ENCODE results near the gene NYAP2.

The NYAP2 gene

DNA sequence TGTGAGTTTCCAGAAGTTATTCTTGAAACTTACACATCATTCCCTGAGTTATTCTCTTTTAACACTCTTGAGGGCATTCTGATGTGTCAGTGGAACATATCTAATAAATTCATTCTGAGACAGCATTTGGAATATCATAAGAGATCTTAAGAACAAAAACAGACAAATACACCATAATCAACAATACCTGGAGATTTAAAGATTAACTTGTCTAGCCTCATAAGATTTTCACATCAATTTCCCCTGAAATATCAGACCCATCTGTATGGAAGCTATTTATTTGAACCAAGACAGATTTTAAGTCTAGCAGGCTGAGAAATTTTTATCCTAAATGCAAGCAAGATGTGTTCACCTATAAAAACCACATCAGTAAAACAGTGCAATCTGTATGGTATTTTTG is 181.6 kb downstream of the NYAP2 start:
- Histone ChIP-seq H3K27me3 (ENCODE audit: insufficient read depth, low read depth, severe bottlenecking) (no peaks in the 10 kb centered on the region), H3K9me3 (ENCODE audit: severe bottlenecking) (no peaks in the 10 kb centered on the region), H3K36me3 (no peaks in the 10 kb centered on the region), H3K4me3 (ENCODE audit: low read depth, low read length) (no peak overlapping the region), H3K27ac (no peak overlapping the region)
- no peak for DNase-seq
- TF ChIP-seq, protein P1, sequence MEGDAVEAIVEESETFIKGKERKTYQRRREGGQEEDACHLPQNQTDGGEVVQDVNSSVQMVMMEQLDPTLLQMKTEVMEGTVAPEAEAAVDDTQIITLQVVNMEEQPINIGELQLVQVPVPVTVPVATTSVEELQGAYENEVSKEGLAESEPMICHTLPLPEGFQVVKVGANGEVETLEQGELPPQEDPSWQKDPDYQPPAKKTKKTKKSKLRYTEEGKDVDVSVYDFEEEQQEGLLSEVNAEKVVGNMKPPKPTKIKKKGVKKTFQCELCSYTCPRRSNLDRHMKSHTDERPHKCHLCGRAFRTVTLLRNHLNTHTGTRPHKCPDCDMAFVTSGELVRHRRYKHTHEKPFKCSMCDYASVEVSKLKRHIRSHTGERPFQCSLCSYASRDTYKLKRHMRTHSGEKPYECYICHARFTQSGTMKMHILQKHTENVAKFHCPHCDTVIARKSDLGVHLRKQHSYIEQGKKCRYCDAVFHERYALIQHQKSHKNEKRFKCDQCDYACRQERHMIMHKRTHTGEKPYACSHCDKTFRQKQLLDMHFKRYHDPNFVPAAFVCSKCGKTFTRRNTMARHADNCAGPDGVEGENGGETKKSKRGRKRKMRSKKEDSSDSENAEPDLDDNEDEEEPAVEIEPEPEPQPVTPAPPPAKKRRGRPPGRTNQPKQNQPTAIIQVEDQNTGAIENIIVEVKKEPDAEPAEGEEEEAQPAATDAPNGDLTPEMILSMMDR (IDR thresholded peaks at IDR 0.05; ENCODE audit: low read depth, low read length): no peak

DNA sequence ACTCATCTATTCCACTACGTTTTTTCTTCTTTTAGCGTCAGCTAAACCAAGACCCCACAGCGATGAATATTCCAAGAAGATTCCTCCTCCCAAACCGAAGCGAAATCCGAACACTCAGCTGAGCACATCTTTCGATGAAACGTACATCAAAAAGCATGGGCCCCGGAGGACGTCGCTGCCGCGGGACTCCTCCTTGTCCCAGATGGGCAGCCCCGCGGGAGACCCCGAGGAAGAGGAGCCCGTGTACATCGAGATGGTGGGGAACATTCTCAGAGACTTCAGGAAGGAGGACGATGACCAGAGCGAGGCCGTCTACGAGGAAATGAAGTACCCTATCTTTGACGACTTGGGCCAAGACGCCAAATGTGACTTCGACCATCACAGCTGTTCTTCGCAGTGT is 182.4 kb downstream of the NYAP2 start:
- TF ChIP-seq, protein P1 (IDR thresholded peaks at IDR 0.05; ENCODE audit: low read depth, low read length): no peak
- no peaks in the 10 kb centered on the region for H3K9me3 ChIP-seq (ENCODE audit: severe bottlenecking)
- no peaks in the 10 kb centered on the region for H3K27me3 ChIP-seq (ENCODE audit: insufficient read depth, low read depth, severe bottlenecking)
- H3K4me3 ChIP-seq (ENCODE audit: low read depth, low read length): no peak overlapping the region
- no peak for DNase-seq
- no peak overlapping the region for H3K27ac ChIP-seq
- H3K36me3 ChIP-seq: no peaks in the 10 kb centered on the region

DNA sequence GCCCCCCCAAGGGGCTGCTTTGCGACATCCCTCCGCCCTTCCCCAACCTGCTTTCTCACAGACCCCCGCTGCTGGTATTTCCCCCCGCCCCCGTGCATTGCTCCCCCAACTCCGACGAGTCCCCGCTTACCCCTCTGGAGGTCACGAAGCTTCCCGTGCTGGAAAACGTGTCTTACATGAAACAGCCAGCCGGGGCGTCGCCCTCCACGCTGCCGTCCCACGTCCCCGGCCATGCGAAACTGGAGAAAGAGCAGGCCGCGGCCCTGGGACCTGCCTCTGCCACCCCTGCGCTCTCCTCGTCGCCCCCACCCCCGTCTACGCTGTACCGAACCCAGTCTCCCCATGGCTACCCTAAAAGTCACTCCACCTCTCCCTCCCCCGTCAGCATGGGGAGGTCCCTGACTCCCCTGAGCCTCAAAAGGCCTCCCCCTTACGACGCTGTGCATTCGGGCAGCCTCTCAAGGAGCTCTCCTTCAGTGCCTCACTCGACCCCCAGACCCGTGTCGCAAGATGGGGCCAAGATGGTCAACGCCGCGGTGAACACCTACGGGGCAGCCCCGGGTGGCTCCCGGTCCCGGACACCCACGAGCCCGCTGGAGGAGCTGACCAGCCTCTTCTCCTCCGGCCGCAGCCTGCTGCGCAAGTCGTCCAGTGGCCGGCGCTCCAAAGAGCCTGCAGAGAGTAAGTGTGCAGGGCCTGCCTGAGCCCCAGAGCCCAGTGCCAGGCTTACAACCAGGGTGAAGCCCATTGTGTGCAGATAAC is 183.0 kb downstream of the NYAP2 start:
- TF ChIP-seq, protein P1 (IDR thresholded peaks at IDR 0.05; ENCODE audit: low read depth, low read length): no peak
- Histone ChIP-seq H3K27me3 (ENCODE audit: insufficient read depth, low read depth, severe bottlenecking) (no peaks in the 10 kb centered on the region), H3K9me3 (ENCODE audit: severe bottlenecking) (no peaks in the 10 kb centered on the region), H3K4me3 (ENCODE audit: low read depth, low read length) (no peak overlapping the region), H3K36me3 (no peaks in the 10 kb centered on the region), H3K27ac (no peak overlapping the region)
- no peak for DNase-seq

DNA sequence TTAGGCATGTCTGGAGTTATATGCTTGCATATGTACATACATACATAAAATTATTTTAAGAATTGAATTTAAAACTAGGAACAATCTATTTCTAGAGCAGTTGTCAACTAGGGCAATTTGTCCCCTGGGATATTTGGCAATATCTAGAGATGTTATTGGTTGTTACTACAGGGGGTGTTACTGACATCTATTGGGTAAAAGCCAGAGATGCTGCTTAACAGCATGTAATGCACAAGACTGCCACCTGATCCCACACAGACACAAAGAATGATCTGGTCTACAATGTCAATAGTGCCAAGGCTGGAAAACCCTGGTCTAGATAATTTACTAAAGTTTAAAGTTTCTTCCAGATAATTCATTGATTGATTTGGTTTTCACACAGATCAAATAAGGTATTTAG is 185.3 kb downstream of the NYAP2 start:
- TF ChIP-seq, protein P1 (IDR thresholded peaks at IDR 0.05; ENCODE audit: low read depth, low read length): no peak
- DNase-seq: no peak
- H3K36me3 ChIP-seq: no peaks in the 10 kb centered on the region

DNA sequence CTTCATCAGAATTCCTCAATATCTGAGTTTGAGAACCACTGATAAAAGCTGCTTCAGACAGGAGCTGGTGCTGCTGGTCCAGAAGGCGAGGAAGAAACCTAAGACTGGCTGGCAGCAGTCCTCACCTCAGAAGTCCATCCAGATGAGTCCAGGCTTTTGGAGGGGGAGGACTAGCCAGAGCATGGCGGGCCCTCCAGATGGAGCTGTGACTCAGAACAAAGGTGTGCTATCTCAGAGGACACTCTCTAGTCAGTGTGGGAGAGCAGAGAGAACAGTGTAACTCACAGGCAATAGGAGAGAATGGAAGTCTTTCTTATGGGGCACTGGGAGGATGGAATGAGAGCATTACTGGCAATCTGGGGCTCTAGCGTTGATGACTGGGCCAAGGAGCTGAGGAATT is 191.4 kb downstream of the NYAP2 start:
- TF ChIP-seq, protein P1 (IDR thresholded peaks at IDR 0.05; ENCODE audit: low read depth, low read length): no peak
- H3K27ac ChIP-seq: no peak overlapping the region
- H3K36me3 ChIP-seq: no peaks in the 10 kb centered on the region
- DNase-seq: no peak
- no peaks in the 10 kb centered on the region for H3K27me3 ChIP-seq (ENCODE audit: insufficient read depth, low read depth, severe bottlenecking)
- no peak overlapping the region for H3K4me3 ChIP-seq (ENCODE audit: low read depth, low read length)
- no peaks in the 10 kb centered on the region for H3K9me3 ChIP-seq (ENCODE audit: severe bottlenecking)

More for the DNA sequence above, 185.3 kb downstream of the NYAP2 start:
- Histone ChIP-seq H3K27me3 (ENCODE audit: insufficient read depth, low read depth, severe bottlenecking) (no peaks in the 10 kb centered on the region), H3K9me3 (ENCODE audit: severe bottlenecking) (no peaks in the 10 kb centered on the region), H3K4me3 (ENCODE audit: low read depth, low read length) (no peak overlapping the region), H3K27ac (no peak overlapping the region)

DNA sequence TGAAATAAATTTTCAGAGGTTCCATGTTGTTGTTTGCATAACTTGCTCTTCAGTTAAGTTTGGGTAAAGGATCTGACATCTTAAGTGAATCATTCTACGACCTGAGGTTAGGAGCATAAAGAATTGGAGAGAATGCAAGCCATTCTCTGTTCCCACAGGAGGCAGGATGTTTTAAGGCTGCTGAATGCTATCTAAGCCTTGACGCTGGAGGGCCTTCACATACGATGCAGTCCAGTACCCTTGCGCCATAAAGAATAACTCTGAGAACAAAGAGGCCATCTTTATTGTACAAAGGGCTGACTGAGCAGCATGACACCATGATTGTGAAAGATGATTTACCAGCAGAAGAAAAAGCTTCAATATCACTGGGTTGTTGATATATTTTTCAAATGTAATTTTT is 198.4 kb downstream of the NYAP2 start:
- Histone ChIP-seq H3K36me3 (no peaks in the 10 kb centered on the region), H3K9me3 (ENCODE audit: severe bottlenecking) (no peaks in the 10 kb centered on the region), H3K27me3 (ENCODE audit: insufficient read depth, low read depth, severe bottlenecking) (no peaks in the 10 kb centered on the region), H3K4me3 (ENCODE audit: low read depth, low read length) (no peak overlapping the region), H3K27ac (no peak overlapping the region)
- TF ChIP-seq, protein P1 (IDR thresholded peaks at IDR 0.05; ENCODE audit: low read depth, low read length): no peak
- DNase-seq: no peak
